ENCODE results near the gene CELA3A. TPM values are rescaled to one million over a fixed set of nuclear protein-coding genes. Genes with fewer than 3 reads are reported as not detected.
A peak's percentile ranks its signal among the peaks of the same experiment; 100 is the strongest.

The CELA3A gene
- total and polyA plus RNA-seq, 2 of the 13 experiments (the other 11 are each of a cell fraction or from before 2014, with no cell fraction given): 0.09 TPM; not detected in 1

DNA sequence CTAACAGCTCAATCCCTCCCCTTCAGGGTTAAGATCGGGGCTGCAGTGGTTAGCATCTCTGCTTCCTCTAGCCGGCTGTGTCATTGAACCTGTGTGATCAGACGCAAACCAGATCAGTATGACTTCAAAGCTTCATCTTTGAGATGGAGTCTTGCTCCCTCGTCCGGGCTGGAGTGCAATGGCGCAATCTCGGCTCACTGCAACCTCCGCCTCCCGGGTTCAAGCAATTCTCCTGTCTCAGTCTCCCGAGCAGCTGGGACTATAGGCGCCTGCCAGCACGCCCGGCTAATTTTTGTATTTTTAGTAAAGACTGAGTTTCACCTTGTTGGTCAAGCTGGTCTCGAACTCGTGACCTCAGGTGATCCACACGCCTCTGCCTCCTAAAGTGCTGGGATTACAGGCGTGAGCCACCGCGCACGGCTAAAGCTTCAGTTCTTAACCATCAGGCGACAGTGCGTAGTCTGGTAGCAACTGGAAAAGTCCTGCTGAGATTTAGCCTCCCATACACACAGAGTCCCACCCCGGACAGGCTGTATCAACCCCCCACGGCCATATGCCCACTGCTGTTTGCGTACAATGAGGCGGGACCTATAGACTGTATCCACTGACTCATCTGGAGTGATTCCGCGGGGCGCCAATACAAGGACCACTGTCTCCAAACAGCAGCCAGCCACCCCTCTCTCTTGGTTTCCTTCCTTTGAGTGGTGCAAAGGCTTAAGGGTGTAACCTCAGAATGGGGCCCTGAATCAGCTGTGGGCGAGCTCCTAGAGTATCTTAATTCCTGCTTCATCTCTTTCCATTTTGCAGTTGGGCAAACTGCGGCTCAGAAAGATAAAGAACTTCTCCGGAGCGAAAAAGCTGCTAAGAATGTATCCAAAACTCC, 23.3 kb downstream of the CELA3A start (continued):
- TF ChIP-seq, protein P1, sequence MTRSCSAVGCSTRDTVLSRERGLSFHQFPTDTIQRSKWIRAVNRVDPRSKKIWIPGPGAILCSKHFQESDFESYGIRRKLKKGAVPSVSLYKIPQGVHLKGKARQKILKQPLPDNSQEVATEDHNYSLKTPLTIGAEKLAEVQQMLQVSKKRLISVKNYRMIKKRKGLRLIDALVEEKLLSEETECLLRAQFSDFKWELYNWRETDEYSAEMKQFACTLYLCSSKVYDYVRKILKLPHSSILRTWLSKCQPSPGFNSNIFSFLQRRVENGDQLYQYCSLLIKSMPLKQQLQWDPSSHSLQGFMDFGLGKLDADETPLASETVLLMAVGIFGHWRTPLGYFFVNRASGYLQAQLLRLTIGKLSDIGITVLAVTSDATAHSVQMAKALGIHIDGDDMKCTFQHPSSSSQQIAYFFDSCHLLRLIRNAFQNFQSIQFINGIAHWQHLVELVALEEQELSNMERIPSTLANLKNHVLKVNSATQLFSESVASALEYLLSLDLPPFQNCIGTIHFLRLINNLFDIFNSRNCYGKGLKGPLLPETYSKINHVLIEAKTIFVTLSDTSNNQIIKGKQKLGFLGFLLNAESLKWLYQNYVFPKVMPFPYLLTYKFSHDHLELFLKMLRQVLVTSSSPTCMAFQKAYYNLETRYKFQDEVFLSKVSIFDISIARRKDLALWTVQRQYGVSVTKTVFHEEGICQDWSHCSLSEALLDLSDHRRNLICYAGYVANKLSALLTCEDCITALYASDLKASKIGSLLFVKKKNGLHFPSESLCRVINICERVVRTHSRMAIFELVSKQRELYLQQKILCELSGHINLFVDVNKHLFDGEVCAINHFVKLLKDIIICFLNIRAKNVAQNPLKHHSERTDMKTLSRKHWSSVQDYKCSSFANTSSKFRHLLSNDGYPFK (CRISPR knock-in tag; IDR thresholded peaks at IDR 0.05; ENCODE audit: borderline replicate concordance): no peak
- TF ChIP-seq ZNF17 (CRISPR knock-in tag; IDR thresholded peaks at IDR 0.05): no peak
- TF ChIP-seq ZSCAN25 (CRISPR knock-in tag; IDR thresholded peaks at IDR 0.05): peak; percentile 66; the same call in 1 of the 2 replicates
- TF ChIP-seq ZC3H13 (CRISPR knock-in tag; IDR thresholded peaks at IDR 0.05): no peak
- peak; percentile 72; the same call in 1 of the 2 replicates for TF ChIP-seq SATB2 (CRISPR knock-in tag; IDR thresholded peaks at IDR 0.05)
- TF ChIP-seq FOXO1 (CRISPR knock-in tag; IDR thresholded peaks at IDR 0.05): no peak
- TF ChIP-seq, protein P2, sequence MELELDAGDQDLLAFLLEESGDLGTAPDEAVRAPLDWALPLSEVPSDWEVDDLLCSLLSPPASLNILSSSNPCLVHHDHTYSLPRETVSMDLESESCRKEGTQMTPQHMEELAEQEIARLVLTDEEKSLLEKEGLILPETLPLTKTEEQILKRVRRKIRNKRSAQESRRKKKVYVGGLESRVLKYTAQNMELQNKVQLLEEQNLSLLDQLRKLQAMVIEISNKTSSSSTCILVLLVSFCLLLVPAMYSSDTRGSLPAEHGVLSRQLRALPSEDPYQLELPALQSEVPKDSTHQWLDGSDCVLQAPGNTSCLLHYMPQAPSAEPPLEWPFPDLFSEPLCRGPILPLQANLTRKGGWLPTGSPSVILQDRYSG (CRISPR knock-in tag; IDR thresholded peaks at IDR 0.05): no peak
- peak; percentile 59; the same call in 1 of the 2 replicates for TF ChIP-seq SMYD3 (CRISPR knock-in tag; IDR thresholded peaks at IDR 0.05)
- no peak for TF ChIP-seq GATA4 (IDR thresholded peaks at IDR 0.05; ENCODE audit: borderline replicate concordance, low read depth)
- TF ChIP-seq, protein P3, sequence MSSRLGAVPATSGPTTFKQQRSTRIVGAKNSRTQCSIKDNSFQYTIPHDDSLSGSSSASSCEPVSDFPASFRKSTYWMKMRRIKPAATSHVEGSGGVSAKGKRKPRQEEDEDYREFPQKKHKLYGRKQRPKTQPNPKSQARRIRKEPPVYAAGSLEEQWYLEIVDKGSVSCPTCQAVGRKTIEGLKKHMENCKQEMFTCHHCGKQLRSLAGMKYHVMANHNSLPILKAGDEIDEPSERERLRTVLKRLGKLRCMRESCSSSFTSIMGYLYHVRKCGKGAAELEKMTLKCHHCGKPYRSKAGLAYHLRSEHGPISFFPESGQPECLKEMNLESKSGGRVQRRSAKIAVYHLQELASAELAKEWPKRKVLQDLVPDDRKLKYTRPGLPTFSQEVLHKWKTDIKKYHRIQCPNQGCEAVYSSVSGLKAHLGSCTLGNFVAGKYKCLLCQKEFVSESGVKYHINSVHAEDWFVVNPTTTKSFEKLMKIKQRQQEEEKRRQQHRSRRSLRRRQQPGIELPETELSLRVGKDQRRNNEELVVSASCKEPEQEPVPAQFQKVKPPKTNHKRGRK (CRISPR knock-in tag; IDR thresholded peaks at IDR 0.05): no peak
- peak; percentile 26; the same call in 1 of the 2 replicates for TF ChIP-seq CEBPB (IDR thresholded peaks at IDR 0.05; ENCODE audit: borderline replicate concordance, low read depth, low read length)
- TF ChIP-seq, protein P4, sequence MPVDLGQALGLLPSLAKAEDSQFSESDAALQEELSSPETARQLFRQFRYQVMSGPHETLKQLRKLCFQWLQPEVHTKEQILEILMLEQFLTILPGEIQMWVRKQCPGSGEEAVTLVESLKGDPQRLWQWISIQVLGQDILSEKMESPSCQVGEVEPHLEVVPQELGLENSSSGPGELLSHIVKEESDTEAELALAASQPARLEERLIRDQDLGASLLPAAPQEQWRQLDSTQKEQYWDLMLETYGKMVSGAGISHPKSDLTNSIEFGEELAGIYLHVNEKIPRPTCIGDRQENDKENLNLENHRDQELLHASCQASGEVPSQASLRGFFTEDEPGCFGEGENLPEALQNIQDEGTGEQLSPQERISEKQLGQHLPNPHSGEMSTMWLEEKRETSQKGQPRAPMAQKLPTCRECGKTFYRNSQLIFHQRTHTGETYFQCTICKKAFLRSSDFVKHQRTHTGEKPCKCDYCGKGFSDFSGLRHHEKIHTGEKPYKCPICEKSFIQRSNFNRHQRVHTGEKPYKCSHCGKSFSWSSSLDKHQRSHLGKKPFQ (CRISPR knock-in tag; IDR thresholded peaks at IDR 0.05; ENCODE audit: insufficient replicate concordance): no peak
- TF ChIP-seq HNRNPL (IDR thresholded peaks at IDR 0.05; ENCODE audit: low read depth, low read length): no peak
- TF ChIP-seq, protein P5, sequence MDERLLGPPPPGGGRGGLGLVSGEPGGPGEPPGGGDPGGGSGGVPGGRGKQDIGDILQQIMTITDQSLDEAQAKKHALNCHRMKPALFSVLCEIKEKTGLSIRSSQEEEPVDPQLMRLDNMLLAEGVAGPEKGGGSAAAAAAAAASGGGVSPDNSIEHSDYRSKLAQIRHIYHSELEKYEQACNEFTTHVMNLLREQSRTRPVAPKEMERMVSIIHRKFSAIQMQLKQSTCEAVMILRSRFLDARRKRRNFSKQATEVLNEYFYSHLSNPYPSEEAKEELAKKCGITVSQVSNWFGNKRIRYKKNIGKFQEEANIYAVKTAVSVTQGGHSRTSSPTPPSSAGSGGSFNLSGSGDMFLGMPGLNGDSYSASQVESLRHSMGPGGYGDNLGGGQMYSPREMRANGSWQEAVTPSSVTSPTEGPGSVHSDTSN (CRISPR knock-in tag; IDR thresholded peaks at IDR 0.05): no peak
- TF ChIP-seq, protein P6, sequence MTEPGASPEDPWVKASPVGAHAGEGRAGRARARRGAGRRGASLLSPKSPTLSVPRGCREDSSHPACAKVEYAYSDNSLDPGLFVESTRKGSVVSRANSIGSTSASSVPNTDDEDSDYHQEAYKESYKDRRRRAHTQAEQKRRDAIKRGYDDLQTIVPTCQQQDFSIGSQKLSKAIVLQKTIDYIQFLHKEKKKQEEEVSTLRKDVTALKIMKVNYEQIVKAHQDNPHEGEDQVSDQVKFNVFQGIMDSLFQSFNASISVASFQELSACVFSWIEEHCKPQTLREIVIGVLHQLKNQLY (CRISPR knock-in tag; IDR thresholded peaks at IDR 0.05): no peak; the same call in 1 of the 2 replicates
- TF ChIP-seq, protein P7, sequence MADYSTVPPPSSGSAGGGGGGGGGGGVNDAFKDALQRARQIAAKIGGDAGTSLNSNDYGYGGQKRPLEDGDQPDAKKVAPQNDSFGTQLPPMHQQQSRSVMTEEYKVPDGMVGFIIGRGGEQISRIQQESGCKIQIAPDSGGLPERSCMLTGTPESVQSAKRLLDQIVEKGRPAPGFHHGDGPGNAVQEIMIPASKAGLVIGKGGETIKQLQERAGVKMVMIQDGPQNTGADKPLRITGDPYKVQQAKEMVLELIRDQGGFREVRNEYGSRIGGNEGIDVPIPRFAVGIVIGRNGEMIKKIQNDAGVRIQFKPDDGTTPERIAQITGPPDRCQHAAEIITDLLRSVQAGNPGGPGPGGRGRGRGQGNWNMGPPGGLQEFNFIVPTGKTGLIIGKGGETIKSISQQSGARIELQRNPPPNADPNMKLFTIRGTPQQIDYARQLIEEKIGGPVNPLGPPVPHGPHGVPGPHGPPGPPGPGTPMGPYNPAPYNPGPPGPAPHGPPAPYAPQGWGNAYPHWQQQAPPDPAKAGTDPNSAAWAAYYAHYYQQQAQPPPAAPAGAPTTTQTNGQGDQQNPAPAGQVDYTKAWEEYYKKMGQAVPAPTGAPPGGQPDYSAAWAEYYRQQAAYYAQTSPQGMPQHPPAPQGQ (CRISPR knock-in tag; IDR thresholded peaks at IDR 0.05; ENCODE audit: borderline replicate concordance): no peak
- TF ChIP-seq MTA1 (CRISPR knock-in tag; IDR thresholded peaks at IDR 0.05; ENCODE audit: borderline replicate concordance): no peak
